GM12878 (cell line): Measurements from ENCODE around the gene C20orf202. TPM values are rescaled to one million over a fixed set of nuclear protein-coding genes. Genes with fewer than 3 reads are reported as not detected.

Experiments used
- ATAC-seq: fragments of 200-7000 bp; cut with Tn5 transposase; 3 replicates; pipeline ENCODE4 v1.9.1; 2020; ENCODE audit warnings: mild to moderate bottlenecking, moderate library complexity
- BruUV-seq: library from RNA; stranded (reverse); fragments of 400-500 nt; replicated peaks from 2 replicates; lab custom pipeline; 2021; lab: Mats Ljungman, UMichigan
- CTCF ChIA-PET: fragments of 300-600 bp; sonication (Branson Sonifier 250); formaldehyde crosslinking; extraction: SDS; loops from one replicate; lab custom pipeline; 2021; ENCODE audit warnings: inconsistent platforms; lab: Yijun Ruan, JAX
- POLR2A ChIA-PET: fragments of 350-600 bp; formaldehyde crosslinking; extraction: SDS; loops from one replicate; lab custom pipeline; 2021; ENCODE audit warnings: inconsistent platforms; lab: Charles Lee
- RAD21 ChIA-PET: fragments of 300-600 bp; sonication (Branson Sonifier 250); formaldehyde crosslinking; loops from one replicate; lab custom pipeline; 2023; ENCODE audit warnings: antibody characterized with exemption; ENCODE audit not compliant: unreplicated experiment; lab: Charles Lee
- SMC1A ChIA-PET: fragments of 300-600 bp; sonication (Branson Sonifier 250); formaldehyde crosslinking; loops from one replicate; lab custom pipeline; 2023; ENCODE audit not compliant: unreplicated experiment, uncharacterized antibody; lab: Charles Lee
- DNase-seq: peaks from one replicate; pipeline ENCODE4 v3.0.0-alpha.2; 2011; ENCODE audit warnings: low read depth, low spot score
- FAIRE-seq: peaks from 3 replicates; lab custom pipeline; 2011; peaks lifted over from hg19 to GRCh38; lab: Jason Lieb, UNC
- H2AFZ ChIP-seq: 2 replicates; pipeline ENCODE4 v1.6.0; 2011; ENCODE audit warnings: low read depth, low read length, control low read depth; ENCODE audit not compliant: control insufficient read depth
- H3K27ac ChIP-seq: 2 replicates; pipeline ENCODE4 v1.5.1; 2011; ENCODE audit warnings: control low read depth; ENCODE audit not compliant: control insufficient read depth, insufficient read depth
- H3K27me3 ChIP-seq, 2 experiments: replicated peaks in 1 of 2; 2 replicates each; pipeline versions ENCODE4 v1.6.0 to v1.6.1; 2011; ENCODE audit warnings: low read length in 1 of 2; ENCODE audit not compliant: control insufficient read depth in 2 of 2, insufficient read depth in 2 of 2
- H3K36me3 ChIP-seq, 2 experiments: 2 replicates each; pipeline ENCODE4 v1.5.1; 2011; ENCODE audit warnings: low read length in 1 of 2; ENCODE audit not compliant: control insufficient read depth in 2 of 2, insufficient read depth in 2 of 2
- H3K4me1 ChIP-seq: 2 replicates; pipeline ENCODE4 v1.6.1; 2011; ENCODE audit warnings: mild to moderate bottlenecking, low read length, moderate library complexity, mixed read lengths; ENCODE audit not compliant: control insufficient read depth, insufficient read depth
- H3K4me2 ChIP-seq: 2 replicates; pipeline ENCODE4 v1.6.0; 2011; ENCODE audit warnings: control low read depth; ENCODE audit not compliant: control insufficient read depth, insufficient read depth
- H3K4me3 ChIP-seq: fragments of 200-600 bp; sonication (generic); 2 replicates; pipeline ENCODE4 v1.5.1; 2016
- H3K79me2 ChIP-seq: 2 replicates; pipeline ENCODE4 v1.6.0; 2011; ENCODE audit warnings: low read length; ENCODE audit not compliant: control insufficient read depth, insufficient read depth
- H3K9ac ChIP-seq: 2 replicates; pipeline ENCODE4 v1.8.0; 2011; ENCODE audit warnings: low read length, control low read depth, mixed read lengths; ENCODE audit not compliant: control insufficient read depth, insufficient read depth
- H3K9me3 ChIP-seq: replicated peaks from 3 replicates; pipeline ENCODE4 v1.5.1; 2011; ENCODE audit warnings: mild to moderate bottlenecking, low read length; ENCODE audit not compliant: control insufficient read depth, insufficient read depth
- H4K20me1 ChIP-seq: 2 replicates; pipeline ENCODE4 v1.6.0; 2011; ENCODE audit not compliant: control insufficient read depth, insufficient read depth
- ESRRA ChIP-seq: IDR thresholded peaks from 2 replicates; pipeline ENCODE4 v1.6.1; 2012; ENCODE audit warnings: mild to moderate bottlenecking, low read length, improper control_type of control experiment
- IRF4 ChIP-seq: IDR thresholded peaks from 2 replicates; pipeline ENCODE4 v1.6.1; 2011; ENCODE audit warnings: low read depth, low read length
- KDM1A ChIP-seq: fragments of 200-600 bp; sonication (generic); IDR thresholded peaks from 2 replicates; pipeline ENCODE4 v1.6.1; 2016; ENCODE audit warnings: borderline replicate concordance
- MAX ChIP-seq: IDR thresholded peaks from 2 replicates; pipeline ENCODE4 v1.6.1; 2012; ENCODE audit warnings: low read depth, low read length, improper control_type of control experiment
- PAX5 ChIP-seq: IDR thresholded peaks from 2 replicates; pipeline ENCODE4 v1.6.1; 2011; ENCODE audit warnings: low read depth, low read length, borderline replicate concordance
- POLR2AphosphoS5 ChIP-seq: IDR thresholded peaks from 2 replicates; pipeline ENCODE4 v1.6.1; 2011; ENCODE audit warnings: mild to moderate bottlenecking, low read length, inconsistent platforms
- RELA ChIP-seq: fragments of 450-650 bp; IDR thresholded peaks from 2 replicates; pipeline ENCODE4 v1.8.0; 2014; ENCODE audit warnings: borderline replicate concordance; ENCODE audit not compliant: partially characterized antibody
- SPI1 ChIP-seq: IDR thresholded peaks from 2 replicates; pipeline ENCODE4 v1.6.1; 2011; ENCODE audit warnings: low read depth, mild to moderate bottlenecking, low read length, moderate library complexity, borderline replicate concordance; ENCODE audit not compliant: insufficient read depth
- SREBF2 ChIP-seq: IDR thresholded peaks from 2 replicates; pipeline ENCODE4 v1.6.1; 2012; ENCODE audit warnings: mild to moderate bottlenecking, low read length
- SUZ12 ChIP-seq: fragments of 200-600 bp; sonication (generic); IDR thresholded peaks from one replicate; pipeline ENCODE4 v1.6.1; 2018; ENCODE audit warnings: antibody characterized with exemption, mild to moderate bottlenecking; ENCODE audit not compliant: unreplicated experiment
- YBX1 ChIP-seq: fragments of 450-650 bp; IDR thresholded peaks from 2 replicates; pipeline ENCODE4 v1.6.1; 2016; ENCODE audit warnings: antibody characterized with exemption
- in situ Hi-C: fragments of 300-500 bp; cut with MboI; formaldehyde crosslinking; loops from 9 replicates; pipeline ENCODE4 v1.14.3; 2018; ENCODE audit warnings: mixed read lengths
- intact Hi-C: fragments of 100-400 bp; cut with micrococcal nuclease; formaldehyde crosslinking; loops from one replicate; pipeline ENCODE4 v1.14.2; 2022; ENCODE audit not compliant: unreplicated experiment
- polyA plus RNA-seq, 11 experiments: library from polyadenylated mRNA; depleted of rRNA in 4 of 11; unstranded in 6 of 11; stranded (reverse) in 5 of 11; fragments of >200 nt; fragmentation: Nextera tagmentation in 4 of 11; fragmentation: Illumina TruSeq in 1 of 11; extraction: Ambion mirVana in 4 of 11; extraction: Trizol in 1 of 11; gene quantifications; 1 replicate in 1 of 11; 2 replicates in 10 of 11; pipeline versions ENCODE4 v1.2.1 to v1.2.3, GENCODE V29; 2011 to 2016; ENCODE audit warnings: inconsistent platforms in 2 of 11, missing spikeins in 2 of 11, low read depth in 1 of 11
- total RNA-seq, 4 experiments: library from RNA; depleted of rRNA in 3 of 4; stranded (reverse); fragments of >200 nt in 3 of 4; fragmentation: Illumina TruSeq in 1 of 4; extraction: Trizol in 1 of 4; gene quantifications; 2 replicates each; pipeline versions ENCODE4 v1.2.1 to v1.2.3, GENCODE V29; 2013 to 2021

C20orf202 gene
- total and polyA plus RNA-seq, 10 of the 15 experiments (the other 5 are each of a cell fraction or from before 2014, with no cell fraction given): 0.04 TPM; not detected in 8

GRCh38 chr20:1202762-1203504 lies at the start of gene C20orf202 (continued):
- no peak for TF ChIP-seq SREBF2
- no peak for TF ChIP-seq POLR2AphosphoS5
- no peak for TF ChIP-seq ESRRA
- no peak for TF ChIP-seq RELA
- TF ChIP-seq IRF4: no peak
- TF ChIP-seq YBX1: no peak
- no peak for TF ChIP-seq SUZ12
- TF ChIP-seq KDM1A: no peak
- no peak for TF ChIP-seq MAX
- no peak for TF ChIP-seq PAX5

- Histone ChIP-seq H3K9me3 (no peaks in the 10 kb centered on the region; the same call in 2 of the 3 replicates), H3K9ac (no peak overlapping the region), H3K79me2 (no peaks in the 10 kb centered on the region), H3K4me2 (no peak overlapping the region), H3K27me3 (no peaks in the 10 kb centered on the region), H3K27ac (no peak overlapping the region), H3K36me3 (peaks cover 6 to 11% of the 10 kb centered on the region in 2 experiments), H3K4me3 (no peak overlapping the region), H3K4me1 (no peaks in the 10 kb centered on the region), H2AFZ (no peak overlapping the region), H4K20me1 (no peaks in the 10 kb centered on the region)
- DNase-seq (no peak), FAIRE-seq (no peak), ATAC-seq (no peak)
- no peak for TF ChIP-seq SPI1
- ChIA-PET SMC1A (no interaction called here), RAD21 (no interaction called here), POLR2A (no interaction called here), CTCF (no interaction called here)
- in situ Hi-C loops: no loop called here
- intact Hi-C loops: no loop called here
- BruUV-seq: no TSS peak
Measured at GRCh38 chr20:1154226-1154625, 49.0 kb upstream of the C20orf202 start.
